Parathyroid adenoma (tissue), 2 donors: Measurements from ENCODE around the gene SORCS3.

Experiments used
- H2AFZ ChIP-seq: fragments of 300-600 bp; sonication (generic); one replicate; pipeline ENCODE4 v1.7.0; 2017; ENCODE audit warnings: antibody characterized with exemption, mild to moderate bottlenecking
- H3K27ac ChIP-seq: fragments of 300-600 bp; sonication (generic); one replicate; pipeline ENCODE4 v1.7.0; 2017
- H3K27me3 ChIP-seq: fragments of 300-600 bp; sonication (generic); one replicate; pipeline ENCODE4 v1.7.0; 2017; ENCODE audit warnings: low read length; ENCODE audit not compliant: control insufficient read depth, insufficient read depth
- H3K36me3 ChIP-seq: fragments of 300-600 bp; sonication (generic); one replicate; pipeline ENCODE4 v1.7.0; 2017; ENCODE audit warnings: low read length; ENCODE audit not compliant: control insufficient read depth, insufficient read depth
- H3K4me1 ChIP-seq: fragments of 300-600 bp; sonication (generic); one replicate; pipeline ENCODE4 v1.7.0; 2017; ENCODE audit warnings: control low read depth
- H3K4me2 ChIP-seq: fragments of 300-600 bp; sonication (generic); one replicate; pipeline ENCODE4 v1.7.0; 2017; ENCODE audit warnings: low read length
- H3K4me3 ChIP-seq: fragments of 300-600 bp; sonication (generic); one replicate; pipeline ENCODE4 v1.7.0; 2017; ENCODE audit warnings: low read depth, low read length
- H3K79me2 ChIP-seq: fragments of 300-600 bp; sonication (generic); one replicate; pipeline ENCODE4 v1.7.0; 2017; ENCODE audit warnings: control low read depth
- H3K9ac ChIP-seq: fragments of 300-600 bp; sonication (generic); one replicate; pipeline ENCODE4 v1.7.0; 2017; ENCODE audit warnings: mild to moderate bottlenecking
- H3K9me3 ChIP-seq: fragments of 300-600 bp; sonication (generic); one replicate; pipeline ENCODE4 v1.7.0; 2017; ENCODE audit warnings: low read length; ENCODE audit not compliant: control insufficient read depth
- CTCF ChIP-seq: fragments of 300-600 bp; sonication (generic); IDR thresholded peaks from one replicate; pipeline ENCODE4 v1.7.0; 2017; ENCODE audit warnings: antibody characterized with exemption, mild to moderate bottlenecking
- donor health status: primary hyperparathyroidism.

Gene SORCS3

GRCh38 chr10:104947314-104947713 is 306.2 kb downstream of the SORCS3 start:
- Histone ChIP-seq H3K4me3 (no peak overlapping the region), H3K4me1 (no peaks in the 10 kb centered on the region), H3K4me2 (no peak overlapping the region), H3K36me3 (no peaks in the 10 kb centered on the region), H2AFZ (no peak overlapping the region), H3K9ac (no peak overlapping the region), H3K9me3 (no peaks in the 10 kb centered on the region), H3K27ac (no peak overlapping the region), H3K79me2 (no peaks in the 10 kb centered on the region), H3K27me3 (no peaks in the 10 kb centered on the region)
- TF ChIP-seq CTCF, result no peak

- H3K27me3 ChIP-seq, result no peaks in the 10 kb centered on the region
- no peak overlapping the region for H2AFZ ChIP-seq
- no peaks in the 10 kb centered on the region for H3K9me3 ChIP-seq
- no peaks in the 10 kb centered on the region for H3K36me3 ChIP-seq
- H3K27ac ChIP-seq, result no peak overlapping the region
- no peak for TF ChIP-seq CTCF
- H3K79me2 ChIP-seq, result no peaks in the 10 kb centered on the region
- no peak overlapping the region for H3K4me2 ChIP-seq
- H3K4me1 ChIP-seq, result no peaks in the 10 kb centered on the region
- H3K4me3 ChIP-seq, result no peak overlapping the region
- no peak overlapping the region for H3K9ac ChIP-seq
These were observed 316.2 kb downstream of the SORCS3 start for GRCh38 chr10:104957178-104957841.

DNA sequence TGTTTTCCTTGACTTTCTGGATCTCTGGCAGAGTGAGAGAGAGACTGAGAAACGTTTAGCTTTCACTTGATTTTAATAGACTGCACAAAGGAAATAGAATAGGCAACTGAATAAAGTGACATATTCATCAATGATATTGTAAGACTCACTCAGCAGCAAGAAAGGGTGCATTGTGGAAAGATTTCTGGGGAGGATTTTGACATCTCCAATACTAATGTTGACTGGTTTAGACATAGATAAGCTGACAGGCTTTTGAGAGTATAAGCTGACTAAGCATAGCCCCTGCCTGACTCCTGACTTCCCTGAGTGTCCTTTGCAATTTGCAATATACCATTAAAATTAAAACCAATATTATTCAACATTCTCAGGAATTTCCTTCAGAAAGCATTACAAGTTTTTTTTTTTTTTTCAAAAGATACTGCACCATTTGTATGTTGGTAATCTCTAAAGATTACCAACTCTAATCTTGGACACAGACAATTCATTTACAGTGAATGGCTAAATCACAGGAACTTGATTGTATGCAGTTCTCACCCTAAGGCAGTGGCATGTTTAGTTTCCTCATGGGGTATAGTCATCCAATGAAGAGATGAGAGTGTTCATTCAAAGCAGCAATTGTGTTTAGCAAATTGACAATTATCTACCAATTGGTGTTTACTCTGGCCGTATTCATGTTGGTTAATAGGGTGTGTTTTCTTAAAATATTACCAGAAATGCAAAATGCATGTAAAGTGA is 325.6 kb downstream of the SORCS3 start:
- H2AFZ ChIP-seq, result no peak overlapping the region
- H3K79me2 ChIP-seq, result no peaks in the 10 kb centered on the region
- no peak overlapping the region for H3K9ac ChIP-seq
- H3K4me3 ChIP-seq, result no peak overlapping the region
- no peaks in the 10 kb centered on the region for H3K4me1 ChIP-seq
- TF ChIP-seq CTCF, result no peak
- no peak overlapping the region for H3K27ac ChIP-seq
- no peaks in the 10 kb centered on the region for H3K36me3 ChIP-seq
- H3K27me3 ChIP-seq, result no peaks in the 10 kb centered on the region
- no peaks in the 10 kb centered on the region for H3K9me3 ChIP-seq
- H3K4me2 ChIP-seq, result no peak overlapping the region

DNA sequence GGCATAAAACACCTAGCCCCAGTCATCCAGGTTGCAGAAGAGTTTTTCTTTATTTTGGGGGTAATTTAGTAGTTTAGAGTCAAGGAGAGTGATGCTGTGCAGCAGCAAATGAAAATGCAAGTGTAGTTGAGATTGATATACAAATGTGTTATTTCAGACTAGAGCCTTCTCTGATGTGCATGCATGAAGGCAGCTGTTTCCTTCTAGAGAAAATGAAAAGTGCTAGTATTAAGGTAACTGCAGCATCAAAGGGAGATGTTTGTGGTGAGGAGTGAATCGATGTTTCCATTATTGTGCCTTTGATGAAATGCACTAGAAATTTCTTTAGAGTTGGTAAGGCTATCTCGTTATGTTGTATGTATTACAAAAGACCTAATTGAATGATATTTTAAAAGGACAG is 339.3 kb downstream of the SORCS3 start:
- Histone ChIP-seq H3K36me3 (no peaks in the 10 kb centered on the region), H3K79me2 (no peaks in the 10 kb centered on the region), H3K9ac (no peak overlapping the region), H3K9me3 (no peaks in the 10 kb centered on the region), H3K4me2 (no peak overlapping the region), H3K27me3 (no peaks in the 10 kb centered on the region), H2AFZ (no peak overlapping the region), H3K27ac (no peak overlapping the region), H3K4me3 (no peak overlapping the region), H3K4me1 (no peaks in the 10 kb centered on the region)
- no peak for TF ChIP-seq CTCF

DNA sequence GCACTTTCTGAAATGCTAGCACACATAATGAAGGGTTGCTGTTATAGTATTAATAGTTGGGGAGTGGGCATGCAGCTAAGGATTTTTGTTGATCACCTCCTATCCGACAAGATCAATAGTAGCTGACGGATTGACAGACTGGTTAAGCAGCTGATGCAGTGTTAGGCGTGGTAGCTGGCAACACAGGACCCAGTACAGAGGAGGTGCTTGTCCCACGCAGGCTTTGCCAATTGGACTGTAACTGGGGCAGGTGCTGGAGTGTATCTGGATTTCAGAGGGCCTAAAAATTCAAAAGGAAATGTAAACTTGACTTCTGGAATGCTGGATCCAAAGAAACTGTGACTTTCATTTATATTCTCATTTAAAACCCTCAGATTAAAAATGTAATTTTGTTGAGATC is 340.9 kb downstream of the SORCS3 start:
- no peak for TF ChIP-seq CTCF
- no peaks in the 10 kb centered on the region for H3K36me3 ChIP-seq
- H2AFZ ChIP-seq, result no peak overlapping the region
- H3K4me2 ChIP-seq, result no peak overlapping the region
- H3K27ac ChIP-seq, result no peak overlapping the region
- no peak overlapping the region for H3K4me3 ChIP-seq
- no peaks in the 10 kb centered on the region for H3K4me1 ChIP-seq
- H3K27me3 ChIP-seq, result no peaks in the 10 kb centered on the region
- no peak overlapping the region for H3K9ac ChIP-seq
- no peaks in the 10 kb centered on the region for H3K9me3 ChIP-seq
- H3K79me2 ChIP-seq, result no peaks in the 10 kb centered on the region
